ENCODE measurements around the gene FAR1.

Gene FAR1

GRCh38 chr11:13767471-13767870 lies 99.0 kb downstream of the FAR1 start:
- no peak for DNase-seq
- Mint-ChIP-seq H3K4me3 (no peak overlapping the region), H3K9me3 (no peaks in the 10 kb centered on the region), H3K4me1 (peaks cover 7% of the 10 kb centered on the region), H3K27me3 (ENCODE audit: low read depth, poor library complexity) (peaks cover 9% of the 10 kb centered on the region), H3K27ac (no peak overlapping the region), H3K36me3 (ENCODE audit: low read depth) (no peaks in the 10 kb centered on the region)
- no peak for TF ChIP-seq CTCF (IDR thresholded peaks at IDR 0.05)

GRCh38 chr11:13769188-13769587 lies 100.7 kb downstream of the FAR1 start:
- peaks cover 5% of the 10 kb centered on the region for H3K27me3 Mint-ChIP-seq (ENCODE audit: low read depth, poor library complexity)
- no peaks in the 10 kb centered on the region for H3K36me3 Mint-ChIP-seq (ENCODE audit: low read depth)
- H3K4me1 Mint-ChIP-seq: peaks cover 10% of the 10 kb centered on the region
- H3K4me3 Mint-ChIP-seq: no peak overlapping the region
- H3K27ac Mint-ChIP-seq: no peak overlapping the region
- DNase-seq: no peak
- no peak for TF ChIP-seq CTCF (IDR thresholded peaks at IDR 0.05)
- H3K9me3 Mint-ChIP-seq: peaks cover 4% of the 10 kb centered on the region

- Mint-ChIP-seq H3K4me3 (no peak overlapping the region), H3K4me1 (peaks cover 10% of the 10 kb centered on the region), H3K36me3 (ENCODE audit: low read depth) (no peaks in the 10 kb centered on the region), H3K27ac (no peak overlapping the region), H3K9me3 (peaks cover 11% of the 10 kb centered on the region), H3K27me3 (ENCODE audit: low read depth, poor library complexity) (peaks cover 2% of the 10 kb centered on the region)
- TF ChIP-seq CTCF (IDR thresholded peaks at IDR 0.05): no peak
- DNase-seq: no peak
Measured at GRCh38 chr11:13771151-13771550, 102.7 kb downstream of the FAR1 start.

GRCh38 chr11:13772223-13773046 lies 104.0 kb downstream of the FAR1 start:
- peaks cover 2% of the 10 kb centered on the region for H3K27me3 Mint-ChIP-seq (ENCODE audit: low read depth, poor library complexity)

GRCh38 chr11:13775471-13775870 lies 107.0 kb downstream of the FAR1 start:
- no peak for TF ChIP-seq CTCF (IDR thresholded peaks at IDR 0.05)
- Mint-ChIP-seq H3K36me3 (ENCODE audit: low read depth) (no peaks in the 10 kb centered on the region), H3K9me3 (peaks cover 11% of the 10 kb centered on the region), H3K27me3 (ENCODE audit: low read depth, poor library complexity) (peaks cover 4% of the 10 kb centered on the region), H3K27ac (no peak overlapping the region), H3K4me1 (peaks cover 31% of the 10 kb centered on the region), H3K4me3 (no peak overlapping the region)
- DNase-seq: no peak

More at GRCh38 chr11:13772223-13773046, 104.0 kb downstream of the FAR1 start:
- DNase-seq: peak; percentile 27
- Mint-ChIP-seq H3K27ac (no peak overlapping the region), H3K4me1 (peaks cover 13% of the 10 kb centered on the region), H3K36me3 (ENCODE audit: low read depth) (no peaks in the 10 kb centered on the region), H3K4me3 (no peak overlapping the region), H3K9me3 (peaks cover 11% of the 10 kb centered on the region)
- TF ChIP-seq CTCF (IDR thresholded peaks at IDR 0.05): peak; percentile 56
